C4-2B (cell line): ENCODE data around the gene INSIG2.

ENCODE experiments used
- CTCF ChIP-seq: fragments of 450-650 bp; conservative IDR thresholded peaks from 2 replicates; pipeline ENCODE4 v1.5.1; 2017; ENCODE audit warnings: mild to moderate bottlenecking
- ZFX ChIP-seq: fragments of 450-650 bp; IDR thresholded peaks from 2 replicates; pipeline ENCODE4 v1.6.1; 2017

GRCh38 chr2:118062048-118062447 is 26.2 kb upstream of the INSIG2 start:
- TF ChIP-seq CTCF (no peak), ZFX (no peak)
